CD4-positive, alpha-beta T cell (primary cell): Measurements from ENCODE around the gene RHOV. TPM values are rescaled to one million over a fixed set of nuclear protein-coding genes. Genes with fewer than 3 reads are reported as not detected.
"Not testable (repeated sequence)": the region's sequence is repeated elsewhere in the genome, so short reads cannot be mapped to it uniquely, and the experiment has no call there.

Source experiments
- ATAC-seq: fragments of 200-7000 bp; cut with Tn5 transposase; one replicate; pipeline ENCODE4 v1.10.0; 2022; ENCODE audit warnings: mild to moderate bottlenecking; ENCODE audit not compliant: poor library complexity
- CTCF ChIA-PET: fragments of 350-600 bp; sonication (Branson Sonifier 250); formaldehyde crosslinking; loops from one replicate; lab custom pipeline; 2021; ENCODE audit warnings: antibody characterized with exemption, inconsistent platforms; lab: Charles Lee
- POLR2A ChIA-PET: fragments of 350-600 bp; sonication (Branson Sonifier 250); formaldehyde crosslinking; loops from one replicate; lab custom pipeline; 2021; ENCODE audit warnings: antibody characterized with exemption, inconsistent platforms; lab: Charles Lee
- DNase-seq, 14 experiments: peaks; one replicate each; pipeline ENCODE4 v3.0.0-alpha.2; 2013 to 2020; ENCODE audit warnings: mixed read lengths in 2 of 14
- H3K27ac ChIP-seq, 2 donors: one replicate each; pipeline versions ENCODE4 v1.5.1 to v1.7.0; 2013; ENCODE audit warnings: low read length in 2 of 2, low read depth in 1 of 2, mild to moderate bottlenecking in 1 of 2
- H3K27me3 ChIP-seq, 2 experiments: 1 replicate in 1 of 2; 2 replicates in 1 of 2; pipeline versions ENCODE4 v1.6.1 to v1.7.0; 2013; ENCODE audit warnings: low read length in 2 of 2, control low read depth in 1 of 2, mild to moderate bottlenecking in 1 of 2, moderate library complexity in 1 of 2; ENCODE audit not compliant: insufficient read depth in 2 of 2, control insufficient read depth in 1 of 2
- H3K36me3 ChIP-seq: one replicate; pipeline ENCODE4 v1.6.1; 2013; ENCODE audit warnings: low read length, control low read depth; ENCODE audit not compliant: insufficient read depth
- H3K4me1 ChIP-seq: one replicate; pipeline ENCODE4 v1.6.1; 2013; ENCODE audit warnings: low read length, control low read depth; ENCODE audit not compliant: insufficient read depth
- H3K4me3 ChIP-seq: one replicate; pipeline ENCODE4 v1.5.1; 2013; ENCODE audit warnings: mild to moderate bottlenecking, low read length, moderate library complexity
- H3K9me3 ChIP-seq, 2 experiments: 1 replicate in 1 of 2; 2 replicates in 1 of 2; pipeline versions ENCODE4 v1.6.1 to v1.7.0; 2013; ENCODE audit warnings: low read length in 2 of 2, mild to moderate bottlenecking in 2 of 2, control low read depth in 1 of 2, moderate library complexity in 1 of 2; ENCODE audit not compliant: control insufficient read depth in 1 of 2, insufficient read depth in 1 of 2
- H3K27ac Mint-ChIP-seq: one replicate; pipeline ENCODE4 v1.8.0; 2020; ENCODE audit warnings: mixed read lengths
- H3K27me3 Mint-ChIP-seq: one replicate; pipeline ENCODE4 v1.8.0; 2021; ENCODE audit warnings: mixed read lengths
- H3K36me3 Mint-ChIP-seq: one replicate; pipeline ENCODE4 v1.8.0; 2021; ENCODE audit warnings: low read depth, mixed read lengths
- H3K4me1 Mint-ChIP-seq: one replicate; pipeline ENCODE4 v1.8.0; 2021; ENCODE audit warnings: low read depth, mixed read lengths
- H3K4me3 Mint-ChIP-seq: one replicate; pipeline ENCODE4 v1.8.0; 2020; ENCODE audit warnings: mild to moderate bottlenecking, mixed read lengths
- H3K9me3 Mint-ChIP-seq: one replicate; pipeline ENCODE4 v1.8.0; 2020; ENCODE audit warnings: mixed read lengths
- intact Hi-C, 2 experiments: fragments of 100-400 bp; cut with DNase I in 1 of 2; cut with micrococcal nuclease in 1 of 2; formaldehyde crosslinking; loops; one replicate each; pipeline versions ENCODE4 v1.15.1 to v1.9.0; 2023 to 2025; cut with DNase I, micrococcal nuclease
- total RNA-seq, 174 experiments: library from RNA in 2 of 174; stranded (reverse) in 2 of 174; gene quantifications; one replicate each; pipeline ENCODE4 v1.2.3 and lab custom pipeline; 2021 to 2026
- TF ChIP-seq, protein P1 (sequence below): fragments of 200-600 bp; IDR thresholded peaks from one replicate; pipeline ENCODE4 v1.8.0; 2022; ENCODE audit warnings: antibody characterized with exemption, mild to moderate bottlenecking

Gene RHOV
- total RNA-seq, 2 experiments from 2014 or later, result 0.36 TPM

DNA sequence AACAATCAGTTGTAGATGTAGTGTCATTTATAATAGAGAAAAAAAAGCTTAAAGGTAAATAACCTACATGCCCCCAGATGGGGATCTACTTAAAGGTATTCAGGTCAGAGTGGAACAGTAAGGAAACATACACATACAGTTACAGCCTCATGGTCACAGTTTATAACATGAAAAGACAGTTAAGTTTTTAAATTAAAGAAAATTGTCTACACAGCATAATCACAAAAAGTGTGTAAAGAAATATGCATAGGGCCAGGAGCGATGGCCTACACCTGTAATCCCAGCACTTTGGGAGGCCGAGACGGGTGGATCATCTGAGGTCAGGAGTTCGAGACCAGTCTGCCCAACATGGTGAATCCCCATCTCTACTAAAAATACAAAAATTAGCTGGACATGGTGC is 6.8 kb downstream of the RHOV start:
- intact Hi-C loops, result no loop called here
- no peaks in the 10 kb centered on the region for H3K36me3 ChIP-seq
- H3K27ac ChIP-seq, result no peak overlapping the region
- no peak for DNase-seq
- no peaks in the 10 kb centered on the region for H3K4me1 Mint-ChIP-seq
- H3K9me3 ChIP-seq, result no peaks in the 10 kb centered on the region
- H3K36me3 Mint-ChIP-seq, result no peaks in the 10 kb centered on the region
- no peaks in the 10 kb centered on the region for H3K9me3 Mint-ChIP-seq
- CTCF ChIA-PET, result interaction anchor here (2.0 kb wide), 1 partner anchor 8 kb away, joined by 7 read pairs; no protein-coding TSS in a partner anchor
- H3K27ac Mint-ChIP-seq, result no peak overlapping the region
- H3K27me3 ChIP-seq, result no peaks in the 10 kb centered on the region
- ATAC-seq, result no peak
- peaks cover 4% of the 10 kb centered on the region for H3K4me1 ChIP-seq
- no peak overlapping the region for H3K4me3 ChIP-seq
- H3K27me3 Mint-ChIP-seq, result no peaks in the 10 kb centered on the region
- H3K4me3 Mint-ChIP-seq, result no peak overlapping the region
- TF ChIP-seq, protein P1, sequence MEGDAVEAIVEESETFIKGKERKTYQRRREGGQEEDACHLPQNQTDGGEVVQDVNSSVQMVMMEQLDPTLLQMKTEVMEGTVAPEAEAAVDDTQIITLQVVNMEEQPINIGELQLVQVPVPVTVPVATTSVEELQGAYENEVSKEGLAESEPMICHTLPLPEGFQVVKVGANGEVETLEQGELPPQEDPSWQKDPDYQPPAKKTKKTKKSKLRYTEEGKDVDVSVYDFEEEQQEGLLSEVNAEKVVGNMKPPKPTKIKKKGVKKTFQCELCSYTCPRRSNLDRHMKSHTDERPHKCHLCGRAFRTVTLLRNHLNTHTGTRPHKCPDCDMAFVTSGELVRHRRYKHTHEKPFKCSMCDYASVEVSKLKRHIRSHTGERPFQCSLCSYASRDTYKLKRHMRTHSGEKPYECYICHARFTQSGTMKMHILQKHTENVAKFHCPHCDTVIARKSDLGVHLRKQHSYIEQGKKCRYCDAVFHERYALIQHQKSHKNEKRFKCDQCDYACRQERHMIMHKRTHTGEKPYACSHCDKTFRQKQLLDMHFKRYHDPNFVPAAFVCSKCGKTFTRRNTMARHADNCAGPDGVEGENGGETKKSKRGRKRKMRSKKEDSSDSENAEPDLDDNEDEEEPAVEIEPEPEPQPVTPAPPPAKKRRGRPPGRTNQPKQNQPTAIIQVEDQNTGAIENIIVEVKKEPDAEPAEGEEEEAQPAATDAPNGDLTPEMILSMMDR, result no peak
- POLR2A ChIA-PET, result no interaction called here

DNA sequence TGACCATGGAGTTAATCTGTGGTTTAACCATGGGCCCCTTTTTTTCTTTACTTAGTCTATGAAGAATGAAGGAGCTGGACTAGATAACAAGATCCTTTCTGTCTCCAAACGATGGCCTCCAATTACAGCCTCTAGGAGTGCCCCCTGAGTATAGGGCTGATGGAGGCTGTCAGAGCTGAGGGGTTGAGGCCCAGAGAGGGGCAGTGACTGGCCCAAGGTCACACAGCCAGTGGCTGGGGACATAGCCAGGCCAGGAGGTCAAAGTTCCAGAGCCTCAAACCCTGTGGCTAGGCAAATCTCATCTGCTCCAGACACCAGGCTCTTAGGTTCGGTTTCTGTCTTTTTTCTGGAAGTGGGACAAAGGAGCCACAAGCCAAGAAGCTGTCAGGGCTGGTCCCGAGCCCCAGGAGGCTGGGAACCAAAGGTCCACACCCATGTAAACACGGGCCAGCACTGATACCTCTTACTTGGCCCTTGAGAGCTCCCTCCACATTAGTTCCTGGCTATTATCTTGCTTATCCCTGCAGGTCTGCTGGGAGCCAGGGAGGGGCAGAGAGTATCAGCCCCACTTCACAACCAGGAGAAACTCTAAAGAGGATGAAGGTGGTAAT is 10.3 kb downstream of the RHOV start:
- ChIA-PET POLR2A (no interaction called here), CTCF (interaction anchor here (1.1 kb wide), 1 partner anchor 9 kb away, joined by 3 read pairs; no protein-coding TSS in a partner anchor)
- no peak overlapping the region for H3K27ac Mint-ChIP-seq
- no peak overlapping the region for H3K4me3 Mint-ChIP-seq
- H3K4me1 ChIP-seq, result peaks cover 9% of the 10 kb centered on the region
- ATAC-seq (no peak), DNase-seq (no peak)
- H3K27me3 ChIP-seq, result no peaks in the 10 kb centered on the region
- TF ChIP-seq, protein P1, result no peak
- no peaks in the 10 kb centered on the region for H3K36me3 ChIP-seq
- no peak overlapping the region for H3K27ac ChIP-seq
- no peaks in the 10 kb centered on the region for H3K9me3 ChIP-seq
- no peaks in the 10 kb centered on the region for H3K36me3 Mint-ChIP-seq
- intact Hi-C loops, result no loop called here
- H3K4me3 ChIP-seq, result no peak overlapping the region
- no peaks in the 10 kb centered on the region for H3K27me3 Mint-ChIP-seq
- peaks cover 7% of the 10 kb centered on the region for H3K4me1 Mint-ChIP-seq
- H3K9me3 Mint-ChIP-seq, result no peaks in the 10 kb centered on the region

DNA sequence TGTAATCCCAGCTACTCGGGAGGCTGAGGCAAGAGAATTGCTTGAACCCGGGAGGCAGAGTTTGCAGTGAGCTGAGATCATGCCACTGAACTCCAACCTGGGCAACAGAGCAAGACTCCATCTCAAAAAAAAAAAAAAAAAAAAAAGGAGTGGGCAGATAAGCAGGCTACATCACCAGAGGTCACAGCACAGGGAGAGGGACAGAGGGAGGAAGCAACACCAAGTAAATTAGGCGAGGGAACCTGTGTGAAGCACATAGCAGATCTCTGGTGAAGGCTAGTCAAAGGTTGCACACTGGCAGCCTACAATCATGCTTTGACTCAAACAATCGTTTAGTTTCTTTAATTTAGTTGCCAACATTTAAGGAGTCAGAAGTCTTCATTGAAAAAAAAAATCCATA is 12.9 kb downstream of the RHOV start:
- CTCF ChIA-PET, result interaction anchor here (5.3 to 6.1 kb wide), 2 partner anchors 29 to 34 kb away, joined by 54 to 135 read pairs; partner anchors contain the start of gene VPS18
- ATAC-seq, H3K4me3 Mint-ChIP-seq, H3K9me3 Mint-ChIP-seq, DNase-seq, H3K27ac ChIP-seq, H3K27ac Mint-ChIP-seq, H3K36me3 Mint-ChIP-seq, POLR2A ChIA-PET, H3K27me3 Mint-ChIP-seq, intact Hi-C loops, H3K9me3 ChIP-seq, H3K36me3 ChIP-seq, H3K4me3 ChIP-seq, H3K27me3 ChIP-seq: not testable (repeated sequence)
- H3K4me1 Mint-ChIP-seq, result peaks cover 14% of the 10 kb centered on the region
- peaks cover 18% of the 10 kb centered on the region for H3K4me1 ChIP-seq
